Endothelial cell of umbilical vein (primary cell): Measurements from ENCODE around the gene NAV2. TPM values are rescaled to one million over a fixed set of nuclear protein-coding genes. Genes with fewer than 3 reads are reported as not detected.

Experiments
- BruUV-seq: library from RNA; stranded (reverse); fragments of 400-500 nt; replicated peaks from 2 replicates; lab custom pipeline; 2021; lab: Mats Ljungman, UMichigan
- CTCF ChIA-PET: fragments of 300-600, 350-600 bp; sonication (Branson Sonifier 250); formaldehyde crosslinking; loops from one replicate; lab custom pipeline; 2021; ENCODE audit warnings: antibody characterized with exemption, inconsistent platforms; lab: Charles Lee
- POLR2A ChIA-PET: fragments of 300-600, 350-600 bp; sonication (Branson Sonifier 250); formaldehyde crosslinking; loops from one replicate; lab custom pipeline; 2021; ENCODE audit warnings: antibody characterized with exemption, inconsistent platforms; lab: Charles Lee
- DNase-seq: peaks from one replicate; pipeline ENCODE4 v3.0.0-alpha.2; 2011; ENCODE audit warnings: low read depth, low spot score
- FAIRE-seq: peaks from 2 replicates; lab custom pipeline; 2011; peaks lifted over from hg19 to GRCh38; lab: Jason Lieb, UNC
- H2AFZ ChIP-seq: 2 replicates; pipeline ENCODE4 v1.6.0; 2012; ENCODE audit warnings: low read depth, low read length, control low read depth, inconsistent platforms
- H3K27ac ChIP-seq: 2 replicates; pipeline ENCODE4 v1.5.1; 2011; ENCODE audit warnings: low read depth, mild to moderate bottlenecking, control low read depth, low read length, moderate library complexity; ENCODE audit not compliant: insufficient read depth
- H3K27me3 ChIP-seq, 2 experiments: 2 replicates each; pipeline versions ENCODE4 v1.6.0 to v1.6.1; 2011; ENCODE audit warnings: low read length in 2 of 2, mixed read lengths in 1 of 2; ENCODE audit not compliant: control insufficient read depth in 2 of 2, insufficient read depth in 2 of 2
- H3K36me3 ChIP-seq, 2 experiments: 2 replicates in 1 of 2; 3 replicates in 1 of 2; pipeline ENCODE4 v1.5.1; 2011; ENCODE audit warnings: low read length in 2 of 2, mild to moderate bottlenecking in 1 of 2, moderate library complexity in 1 of 2; ENCODE audit not compliant: control insufficient read depth in 2 of 2, insufficient read depth in 2 of 2; ENCODE audit errors: extremely low read depth in 1 of 2
- H3K4me1 ChIP-seq: 3 replicates; pipeline ENCODE4 v1.5.1; 2011; ENCODE audit warnings: mild to moderate bottlenecking, low read length; ENCODE audit not compliant: control insufficient read depth, insufficient read depth; ENCODE audit errors: extremely low read depth
- H3K4me2 ChIP-seq: 2 replicates; pipeline ENCODE4 v1.6.1; 2011; ENCODE audit warnings: low read length, control low read depth, mixed read lengths; ENCODE audit not compliant: insufficient read depth
- H3K4me3 ChIP-seq, 3 experiments: fragments of 200-600 bp in 1 of 3; sonication (generic), shearing (Covaris generic) in 1 of 3; replicated peaks in 1 of 3; 2 replicates each; pipeline ENCODE4 v1.5.1; 2011 to 2016; ENCODE audit warnings: control low read depth in 3 of 3, low read length in 3 of 3, mild to moderate bottlenecking in 2 of 3, inconsistent platforms in 1 of 3, low read depth in 1 of 3, moderate library complexity in 1 of 3; ENCODE audit not compliant: insufficient read depth in 1 of 3
- H3K79me2 ChIP-seq: 2 replicates; pipeline ENCODE4 v1.6.0; 2012; ENCODE audit warnings: low read length, inconsistent platforms; ENCODE audit not compliant: control insufficient read depth, insufficient read depth
- H3K9ac ChIP-seq: replicated peaks from 2 replicates; pipeline ENCODE3; 2011; ENCODE audit warnings: low read length, control low read depth; ENCODE audit not compliant: insufficient read depth; ENCODE audit errors: extremely low read depth
- H3K9me1 ChIP-seq: replicated peaks from 3 replicates; pipeline ENCODE4 v1.6.0; 2011; ENCODE audit warnings: mild to moderate bottlenecking, low read length; ENCODE audit not compliant: control insufficient read depth, insufficient read depth; ENCODE audit errors: extremely low read depth
- H3K9me3 ChIP-seq: replicated peaks from 2 replicates; pipeline ENCODE4 v1.5.1; 2012; ENCODE audit warnings: low read length, inconsistent platforms; ENCODE audit not compliant: control insufficient read depth, insufficient read depth
- H4K20me1 ChIP-seq: replicated peaks from 2 replicates; pipeline ENCODE3; 2011; ENCODE audit warnings: mild to moderate bottlenecking, low read length; ENCODE audit not compliant: control insufficient read depth, insufficient read depth; ENCODE audit errors: extremely low read depth
- EZH2 ChIP-seq: IDR thresholded peaks from 2 replicates; pipeline ENCODE4 v1.6.1; 2012; ENCODE audit warnings: borderline replicate concordance, low read depth, mild to moderate bottlenecking, moderate library complexity, low read length, inconsistent platforms; ENCODE audit not compliant: severe bottlenecking
- FOS ChIP-seq: IDR thresholded peaks from 2 replicates; pipeline ENCODE4 v1.6.1; 2011; ENCODE audit warnings: mild to moderate bottlenecking, low read length, moderate library complexity, borderline replicate concordance; ENCODE audit not compliant: insufficient read depth
- GATA2 ChIP-seq: IDR thresholded peaks from 2 replicates; pipeline ENCODE4 v1.7.0; 2011; ENCODE audit warnings: low read depth, mild to moderate bottlenecking, moderate library complexity, mixed read lengths, low read length; ENCODE audit not compliant: insufficient read length, insufficient read depth
- JUN ChIP-seq: IDR thresholded peaks from 2 replicates; pipeline ENCODE4 v1.6.1; 2011; ENCODE audit warnings: borderline replicate concordance, low read depth; ENCODE audit not compliant: insufficient read length, insufficient read depth
- MYC ChIP-seq: IDR thresholded peaks from one replicate; pipeline ENCODE4 v1.6.1; 2011; ENCODE audit warnings: mild to moderate bottlenecking, low read depth, low read length
- POLR2A ChIP-seq: IDR thresholded peaks from 2 replicates; pipeline ENCODE4 v1.6.1; 2012; ENCODE audit warnings: low read depth, mild to moderate bottlenecking, control low read depth, low read length
- POLR2AphosphoS5 ChIP-seq: IDR thresholded peaks from 2 replicates; pipeline ENCODE4 v1.6.1; 2012; ENCODE audit warnings: low read depth, mild to moderate bottlenecking, control low read depth, low read length, moderate library complexity; ENCODE audit not compliant: insufficient read depth
- dilution Hi-C: fragments of 300-500 bp; cut with MboI; formaldehyde crosslinking; loops from one replicate; pipeline ENCODE4 v1.15.0; 2019; ENCODE audit warnings: low sequenced_read_pairs; ENCODE audit not compliant: extremely low pct_ligation_motif_present
- intact Hi-C: fragments of 100-400 bp; cut with micrococcal nuclease; formaldehyde crosslinking; loops from one replicate; pipeline ENCODE4 v1.10.0; 2022
- polyA plus RNA-seq, 4 experiments: library from polyadenylated mRNA; depleted of rRNA in 3 of 4; stranded (reverse) in 3 of 4; unstranded in 1 of 4; fragments of >200 nt; gene quantifications; 2 replicates each; pipeline versions ENCODE4 v1.2.1 to v1.2.3, GENCODE V29; 2011 to 2012; ENCODE audit warnings: missing spikeins in 1 of 4
- total RNA-seq: library from RNA; stranded (reverse); gene quantifications from 2 replicates; pipeline ENCODE4 v1.2.3, GENCODE V29; 2021
- TF ChIP-seq, protein P1 (sequence below): IDR thresholded peaks from 2 replicates; pipeline ENCODE4 v1.6.1; 2011; ENCODE audit not compliant: insufficient read depth, insufficient read length
- TF ChIP-seq, protein P2 (sequence below), 2 donors: IDR thresholded peaks; 1 replicate in 1 of 2; 2 replicates in 1 of 2; pipeline ENCODE4 v1.5.1; 2011; ENCODE audit warnings: low read length in 2 of 2, mild to moderate bottlenecking in 2 of 2, moderate library complexity in 2 of 2, control low read depth in 1 of 2, inconsistent platforms in 1 of 2, low read depth in 1 of 2; ENCODE audit not compliant: insufficient read depth in 1 of 2; ENCODE audit errors: extremely low read depth in 1 of 2

The NAV2 gene
- total and polyA plus RNA-seq, 2 donors (not counting 3 experiments of a cell fraction or from before 2014, with no cell fraction given) = 10.9 to 68.0 TPM

DNA sequence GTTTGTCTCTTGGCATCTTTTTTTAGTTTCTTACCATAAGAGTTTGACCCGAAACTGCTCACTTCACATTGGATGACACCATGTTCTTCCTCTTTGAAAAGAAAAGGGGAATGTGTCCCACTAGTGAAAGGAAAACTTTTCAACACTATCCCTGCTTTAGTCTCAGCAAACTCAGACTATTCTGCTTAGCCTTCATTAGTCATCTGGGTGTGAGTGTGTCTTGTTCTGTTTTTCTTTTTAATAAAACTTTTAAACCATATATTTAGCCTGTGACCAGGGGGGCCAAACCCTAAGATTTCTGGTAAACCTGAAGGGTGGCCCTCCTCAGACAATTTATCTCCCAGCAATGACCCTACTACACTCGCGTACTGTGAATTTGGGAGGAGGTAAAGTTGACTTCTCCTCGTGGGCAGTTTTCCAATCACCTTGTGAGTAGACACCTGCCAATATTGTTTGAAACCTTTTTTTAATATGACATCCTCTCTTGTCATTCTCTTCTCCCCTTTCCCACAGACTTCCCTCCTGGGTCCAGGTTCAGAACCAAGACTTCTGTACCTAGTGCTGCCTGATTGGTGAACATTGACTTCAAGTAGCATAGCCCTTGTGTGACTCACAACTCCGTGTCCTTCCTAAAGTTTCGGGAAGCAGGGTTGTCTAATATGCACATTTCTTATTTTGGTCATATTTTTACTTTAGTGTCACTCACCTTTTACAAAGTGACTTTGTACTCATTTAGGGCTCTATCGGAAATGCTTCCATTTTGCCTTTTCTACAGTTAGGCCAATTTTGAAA is 407.7 kb downstream of the NAV2 start:
- FAIRE-seq = no peak
- H3K79me2 ChIP-seq = no peaks in the 10 kb centered on the region
- no peak overlapping the region for H3K4me3 ChIP-seq
- CTCF ChIA-PET = no interaction called here
- dilution Hi-C loops (no loop called here), intact Hi-C loops (no loop called here)
- no peaks in the 10 kb centered on the region for H3K9me1 ChIP-seq
- no peak overlapping the region for H3K4me2 ChIP-seq
- H3K9ac ChIP-seq = no peak overlapping the region
- no peaks in the 10 kb centered on the region for H3K27me3 ChIP-seq
- no peaks in the 10 kb centered on the region for H4K20me1 ChIP-seq
- no peak for DNase-seq
- no peak overlapping the region for H2AFZ ChIP-seq
- peaks cover 3 to 13% of the 10 kb centered on the region in 2 experiments for H3K36me3 ChIP-seq
- POLR2A ChIA-PET = no interaction called here
- no peak for TF ChIP-seq JUN
- TF ChIP-seq FOS = no peak
- TF ChIP-seq POLR2AphosphoS5 = no peak
- TF ChIP-seq EZH2 = no peak
- no peak for TF ChIP-seq POLR2A
- no peak for TF ChIP-seq GATA2
- TF ChIP-seq, protein P1, sequence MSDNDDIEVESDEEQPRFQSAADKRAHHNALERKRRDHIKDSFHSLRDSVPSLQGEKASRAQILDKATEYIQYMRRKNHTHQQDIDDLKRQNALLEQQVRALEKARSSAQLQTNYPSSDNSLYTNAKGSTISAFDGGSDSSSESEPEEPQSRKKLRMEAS = no peak
- TF ChIP-seq, protein P2, sequence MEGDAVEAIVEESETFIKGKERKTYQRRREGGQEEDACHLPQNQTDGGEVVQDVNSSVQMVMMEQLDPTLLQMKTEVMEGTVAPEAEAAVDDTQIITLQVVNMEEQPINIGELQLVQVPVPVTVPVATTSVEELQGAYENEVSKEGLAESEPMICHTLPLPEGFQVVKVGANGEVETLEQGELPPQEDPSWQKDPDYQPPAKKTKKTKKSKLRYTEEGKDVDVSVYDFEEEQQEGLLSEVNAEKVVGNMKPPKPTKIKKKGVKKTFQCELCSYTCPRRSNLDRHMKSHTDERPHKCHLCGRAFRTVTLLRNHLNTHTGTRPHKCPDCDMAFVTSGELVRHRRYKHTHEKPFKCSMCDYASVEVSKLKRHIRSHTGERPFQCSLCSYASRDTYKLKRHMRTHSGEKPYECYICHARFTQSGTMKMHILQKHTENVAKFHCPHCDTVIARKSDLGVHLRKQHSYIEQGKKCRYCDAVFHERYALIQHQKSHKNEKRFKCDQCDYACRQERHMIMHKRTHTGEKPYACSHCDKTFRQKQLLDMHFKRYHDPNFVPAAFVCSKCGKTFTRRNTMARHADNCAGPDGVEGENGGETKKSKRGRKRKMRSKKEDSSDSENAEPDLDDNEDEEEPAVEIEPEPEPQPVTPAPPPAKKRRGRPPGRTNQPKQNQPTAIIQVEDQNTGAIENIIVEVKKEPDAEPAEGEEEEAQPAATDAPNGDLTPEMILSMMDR (IDR thresholded peaks at IDR 0.05; ENCODE audit: extremely low read depth in 1 of 2, insufficient read depth in 1 of 2, low read depth in 1 of 2, low read length in 2 of 2) = no peak
- TF ChIP-seq MYC = no peak
- H3K27ac ChIP-seq = no peak overlapping the region
- H3K9me3 ChIP-seq = no peaks in the 10 kb centered on the region
- BruUV-seq = no TSS peak
- no peaks in the 10 kb centered on the region for H3K4me1 ChIP-seq
